ENCODE data around the gene TNFRSF9.

Gene TNFRSF9

DNA sequence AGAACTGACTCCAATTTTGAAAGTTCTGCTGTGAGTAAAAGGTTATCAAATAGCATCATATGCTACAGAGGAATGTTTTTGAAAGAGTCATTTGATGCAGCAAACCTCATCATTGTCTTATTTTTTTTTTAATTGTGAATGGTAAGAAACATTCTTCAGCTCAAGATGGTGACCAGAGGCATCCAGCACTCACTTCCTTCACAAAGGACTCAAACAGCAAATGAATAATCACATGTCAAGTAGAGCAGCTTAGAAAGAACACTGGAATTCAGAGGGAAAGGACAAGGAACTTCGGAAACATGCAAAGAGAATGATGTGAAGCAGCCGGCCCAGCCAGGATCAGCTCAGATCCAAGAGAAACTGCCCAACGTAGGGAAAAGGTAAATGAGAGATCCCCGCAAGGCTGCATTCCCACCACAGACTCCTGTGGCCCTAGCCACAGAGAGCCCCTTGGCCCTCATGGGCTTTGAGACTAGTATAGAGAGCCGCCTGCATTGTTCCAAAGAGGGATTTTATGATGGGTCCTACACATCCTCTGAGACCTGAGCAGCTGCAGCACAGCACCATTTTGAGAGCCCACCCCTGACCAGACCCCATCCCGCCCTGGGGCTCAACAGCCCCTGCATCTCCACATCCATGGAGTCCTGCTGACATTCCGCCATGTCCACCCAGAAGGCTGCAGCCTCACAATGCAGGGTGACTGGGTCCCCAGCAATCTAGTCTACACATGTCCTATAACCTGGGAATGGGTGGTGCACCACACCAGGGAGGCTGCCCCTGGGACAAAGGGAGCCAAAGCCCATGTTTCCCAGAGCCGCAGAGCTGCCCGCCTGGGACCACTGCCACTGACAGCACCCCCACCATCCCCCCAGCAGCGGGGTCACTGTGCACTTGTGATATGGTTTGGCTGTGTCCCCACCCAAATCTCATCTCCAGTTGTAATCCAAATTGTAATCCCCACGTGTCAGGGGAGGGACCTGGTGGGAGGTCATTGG lies 66.5 kb downstream of the TNFRSF9 start:
- DNase-seq (ENCODE audit: low read depth, low spot score), result no peak

DNA sequence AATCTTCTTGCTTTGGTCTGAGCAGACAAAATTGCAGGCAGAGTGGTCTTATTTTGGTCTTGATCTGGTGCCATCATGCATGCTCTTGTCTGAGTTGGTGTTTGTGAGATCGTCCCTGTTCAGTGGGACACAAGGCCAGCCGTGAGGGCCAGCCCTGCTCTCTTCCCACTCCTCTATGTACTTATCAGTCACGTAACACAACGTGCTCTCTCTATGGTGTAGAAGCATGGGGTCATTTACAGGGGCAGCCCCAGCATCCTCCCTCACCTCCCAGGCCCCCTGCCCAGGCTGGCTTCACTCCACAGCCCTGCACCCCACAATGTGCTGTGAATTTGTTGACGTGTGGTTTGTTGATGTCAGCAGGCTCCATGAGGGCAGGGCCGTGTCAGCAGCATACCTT lies 69.5 kb downstream of the TNFRSF9 start:
- DNase-seq (ENCODE audit: low read depth, low spot score), result no peak

DNA sequence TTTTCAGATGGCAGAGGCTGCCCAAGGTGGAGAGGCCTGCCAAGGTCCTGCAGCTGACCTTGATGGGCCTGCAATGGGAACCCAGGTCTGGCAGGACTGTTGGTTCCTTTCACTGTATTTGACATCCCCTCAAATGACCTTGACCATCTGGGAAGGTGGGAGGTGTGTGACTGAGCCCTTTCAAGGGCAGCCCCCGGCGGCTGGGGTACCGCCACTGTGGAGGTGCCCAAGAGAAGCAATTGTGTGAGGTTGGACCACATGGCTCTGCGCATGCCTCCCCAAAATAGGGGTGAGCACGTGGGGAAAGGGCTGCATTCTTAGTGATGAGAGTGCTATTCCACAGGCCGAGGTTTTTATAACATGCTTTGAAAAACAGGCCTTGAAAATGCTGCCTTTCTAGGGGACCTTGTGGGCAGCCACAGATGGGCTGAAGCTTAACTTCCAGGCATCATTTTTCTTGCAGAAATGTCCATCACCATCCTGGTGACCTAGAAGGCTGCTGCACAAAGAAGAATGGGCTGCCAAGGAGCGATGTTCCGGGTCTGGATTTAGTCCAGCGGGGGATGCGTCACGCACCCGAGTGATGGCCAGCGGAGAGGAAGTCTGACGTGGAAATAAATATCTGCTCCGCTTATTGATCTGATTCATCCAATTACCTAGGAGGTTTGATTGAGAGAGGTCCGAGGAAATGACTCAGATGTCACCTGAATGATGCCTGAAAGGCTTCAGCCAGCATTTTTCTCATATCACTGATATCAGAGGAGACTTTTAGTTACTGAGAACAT lies 71.3 kb downstream of the TNFRSF9 start:
- DNase-seq (ENCODE audit: low read depth, low spot score), result no peak

GRCh38 chr1:7868070-7868780 lies 72.4 kb downstream of the TNFRSF9 start:
- DNase-seq (ENCODE audit: low read depth, low spot score), result peak; percentile 8

DNA sequence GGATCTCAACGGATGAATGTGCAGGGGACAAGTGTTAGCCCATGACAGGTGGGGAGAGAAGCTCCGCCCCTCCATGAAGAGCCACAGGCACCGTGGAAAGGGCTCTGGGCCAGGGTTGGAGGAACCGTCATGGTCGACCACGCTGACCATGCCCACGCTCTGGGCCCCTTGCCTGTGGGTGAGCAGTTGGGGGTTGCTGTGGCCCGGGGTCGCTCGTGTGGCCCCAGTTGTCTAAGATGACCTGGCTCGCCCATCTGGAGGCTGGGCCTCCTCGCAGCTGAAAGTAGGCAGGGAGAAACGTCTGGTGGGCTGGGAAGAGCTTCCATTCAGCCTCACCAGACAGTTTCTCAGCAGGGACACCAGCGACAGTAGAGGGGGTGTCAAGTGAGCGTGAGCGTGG lies 74.7 kb downstream of the TNFRSF9 start:
- DNase-seq (ENCODE audit: low read depth, low spot score), result no peak
